Measurements from ENCODE around the gene CLEC3A. TPM values are rescaled to one million over a fixed set of nuclear protein-coding genes. Genes with fewer than 3 reads are reported as not detected.

Gene CLEC3A
- total RNA-seq, 1 experiment from 2014 or later = not detected

GRCh38 chr16:78035012-78035411 lies 12.7 kb downstream of the CLEC3A start:
- BruUV-seq (replicated peaks) = no TSS peak
- no peaks in the 10 kb centered on the region for H3K9me3 ChIP-seq (ENCODE audit: control insufficient read depth in 1 of 2, insufficient read depth in 1 of 2, low read depth in 1 of 2, low read length in 2 of 2)
- ChIA-PET CTCF (no interaction called here), POLR2A (no interaction called here), RAD21 (ENCODE audit: low non-redundant PET in 1 of 2, low total read pairs in 2 of 2, uncharacterized antibody in 2 of 2, unreplicated experiment in 2 of 2) (no interaction called here)
- no peak overlapping the region for H3K27ac ChIP-seq (ENCODE audit: low read depth, low read length)
- DNase-seq (ENCODE audit: low read depth, low spot score) = no peak
- no peak overlapping the region for H2AFZ ChIP-seq (ENCODE audit: low read depth, low read length, poor library complexity, severe bottlenecking)
- no peaks in the 10 kb centered on the region for H3K79me2 ChIP-seq (ENCODE audit: insufficient read depth, low read length)
- H3K4me3 ChIP-seq (replicated peaks in 1 of 2; ENCODE audit: low read depth in 1 of 2, low read length in 2 of 2) = no peak overlapping the region
- intact Hi-C loops (cut with micrococcal nuclease) = no loop called here
- no peaks in the 10 kb centered on the region for H4K20me1 ChIP-seq (ENCODE audit: insufficient read depth)
- no peak overlapping the region for H3K9ac ChIP-seq (ENCODE audit: low read length)
- TF ChIP-seq CTCF (IDR thresholded peaks at IDR 0.05 in 2 of 3, conservative IDR thresholded peaks at IDR 0.05 in 1 of 3; ENCODE audit: borderline replicate concordance in 1 of 3, insufficient read depth in 1 of 3, low read depth in 2 of 3, low read length in 2 of 3) (no peak), POLR2A (IDR thresholded peaks at IDR 0.05; ENCODE audit: borderline replicate concordance, extremely low read depth, insufficient read depth, insufficient read length) (no peak), CEBPB (IDR thresholded peaks at IDR 0.05; ENCODE audit: low read depth) (no peak), MAX (IDR thresholded peaks at IDR 0.05) (no peak), EGR1 (IDR thresholded peaks at IDR 0.05; ENCODE audit: low read depth) (no peak), SIN3A (IDR thresholded peaks at IDR 0.05; ENCODE audit: low read depth) (no peak), ELF1 (IDR thresholded peaks at IDR 0.05; ENCODE audit: borderline replicate concordance, low read depth) (no peak), YY1 (IDR thresholded peaks at IDR 0.05; ENCODE audit: extremely low read depth, insufficient replicate concordance, low read depth, low read length) (no peak)
- H3K36me3 ChIP-seq (ENCODE audit: control insufficient read depth in 1 of 2, insufficient read depth in 2 of 2, low read length in 2 of 2) = no peaks in the 10 kb centered on the region
- H3K9me2 ChIP-seq (ENCODE audit: insufficient read depth) = no peaks in the 10 kb centered on the region
- no peak overlapping the region for H3K4me2 ChIP-seq (ENCODE audit: low read length)
- H3K27me3 ChIP-seq (ENCODE audit: insufficient read depth, low read length) = peaks cover 50% of the 10 kb centered on the region
- no peaks in the 10 kb centered on the region for H3K4me1 ChIP-seq (ENCODE audit: control insufficient read depth in 1 of 2, insufficient read depth in 2 of 2, low read length in 2 of 2)
- ATAC-seq = no peak

GRCh38 chr16:78040396-78040795 lies 18.0 kb downstream of the CLEC3A start:
- DNase-seq (ENCODE audit: low read depth, low spot score) (no peak), ATAC-seq (no peak)
- H3K4me3 ChIP-seq (replicated peaks in 1 of 2; ENCODE audit: low read depth in 1 of 2, low read length in 2 of 2) = no peak overlapping the region
- H3K79me2 ChIP-seq (ENCODE audit: insufficient read depth, low read length) = no peaks in the 10 kb centered on the region
- ChIA-PET POLR2A (no interaction called here), RAD21 (ENCODE audit: low non-redundant PET in 1 of 2, low total read pairs in 2 of 2, uncharacterized antibody in 2 of 2, unreplicated experiment in 2 of 2) (no interaction called here), CTCF (no interaction called here)
- no TSS peak for BruUV-seq (replicated peaks)
- no peak overlapping the region for H3K4me2 ChIP-seq (ENCODE audit: low read length)
- no peak overlapping the region for H2AFZ ChIP-seq (ENCODE audit: low read depth, low read length, poor library complexity, severe bottlenecking)
- no peaks in the 10 kb centered on the region for H3K9me3 ChIP-seq (ENCODE audit: control insufficient read depth in 1 of 2, insufficient read depth in 1 of 2, low read depth in 1 of 2, low read length in 2 of 2)
- no peak overlapping the region for H3K9ac ChIP-seq (ENCODE audit: low read length)
- no peaks in the 10 kb centered on the region for H3K4me1 ChIP-seq (ENCODE audit: control insufficient read depth in 1 of 2, insufficient read depth in 2 of 2, low read length in 2 of 2)
- intact Hi-C loops (cut with micrococcal nuclease) = no loop called here
- H4K20me1 ChIP-seq (ENCODE audit: insufficient read depth) = no peaks in the 10 kb centered on the region; the same call in 1 of the 2 replicates
- H3K9me2 ChIP-seq (ENCODE audit: insufficient read depth) = no peaks in the 10 kb centered on the region
- TF ChIP-seq CEBPB (IDR thresholded peaks at IDR 0.05; ENCODE audit: low read depth) (no peak), ELF1 (IDR thresholded peaks at IDR 0.05; ENCODE audit: borderline replicate concordance, low read depth) (no peak), ATF3 (IDR thresholded peaks at IDR 0.05) (no peak), POLR2A (IDR thresholded peaks at IDR 0.05; ENCODE audit: borderline replicate concordance, extremely low read depth, insufficient read depth, insufficient read length) (no peak), JUND (IDR thresholded peaks at IDR 0.05) (no peak), EZH2 (IDR thresholded peaks at IDR 0.05) (no peak), RAD21 (IDR thresholded peaks at IDR 0.05; ENCODE audit: low read depth) (no peak), CBX3 (IDR thresholded peaks at IDR 0.05; ENCODE audit: low read depth) (no peak), CTCF (IDR thresholded peaks at IDR 0.05 in 2 of 3, conservative IDR thresholded peaks at IDR 0.05 in 1 of 3; ENCODE audit: borderline replicate concordance in 1 of 3, insufficient read depth in 1 of 3, low read depth in 2 of 3, low read length in 2 of 3) (no peak), EZH2phosphoT487 (IDR thresholded peaks at IDR 0.05; ENCODE audit: borderline replicate concordance) (no peak), FOSL1 (IDR thresholded peaks at IDR 0.05; ENCODE audit: low read depth) (no peak)
- H3K27ac ChIP-seq (ENCODE audit: low read depth, low read length) = no peak overlapping the region
- H3K27me3 ChIP-seq (ENCODE audit: insufficient read depth, low read length) = peaks cover 57% of the 10 kb centered on the region
- no peaks in the 10 kb centered on the region for H3K36me3 ChIP-seq (ENCODE audit: control insufficient read depth in 1 of 2, insufficient read depth in 2 of 2, low read length in 2 of 2)
